K562 (cell line): ENCODE results near the gene DNAJC17. TPM values are rescaled to one million over a fixed set of nuclear protein-coding genes. Genes with fewer than 3 reads are reported as not detected.

ENCODE experiments used
- ARID1B ChIP-seq: fragments of 450-650 bp; IDR thresholded peaks from 2 replicates; pipeline ENCODE4 v1.6.1; 2016; ENCODE audit warnings: antibody characterized with exemption, mild to moderate bottlenecking, inconsistent platforms
- ATF2 ChIP-seq: sonication (generic); formaldehyde crosslinking; IDR thresholded peaks from 2 replicates; pipeline ENCODE4 v1.8.1; 2022; ENCODE audit warnings: missing genetic modification reagents
- CHAMP1 ChIP-seq: fragments of 450-650 bp; IDR thresholded peaks from 2 replicates; pipeline ENCODE4 v1.6.1; 2016; ENCODE audit warnings: mild to moderate bottlenecking
- CREB3L1 ChIP-seq: fragments of 450-650 bp; IDR thresholded peaks from 2 replicates; pipeline ENCODE4 v1.6.1; 2014; ENCODE audit warnings: low read depth, mild to moderate bottlenecking, moderate library complexity, borderline replicate concordance
- CXXC5 ChIP-seq: fragments of 250-450 bp; sonication (Bioruptor Pico); IDR thresholded peaks from 2 replicates; pipeline ENCODE4 v1.8.0; 2022; ENCODE audit warnings: inconsistent platforms, mild to moderate bottlenecking, moderate library complexity
- ETS1 ChIP-seq: conservative IDR thresholded peaks from 2 replicates; pipeline ENCODE4 v1.6.1; 2011; ENCODE audit warnings: low read depth, mild to moderate bottlenecking, low read length; ENCODE audit not compliant: control insufficient read depth
- ETV5 ChIP-seq: sonication (generic); formaldehyde crosslinking; IDR thresholded peaks from 2 replicates; pipeline ENCODE4 v1.4.0; 2020; ENCODE audit warnings: low read depth, mild to moderate bottlenecking, missing genetic modification reagents
- GTF2B ChIP-seq: IDR thresholded peaks from 2 replicates; pipeline ENCODE4 v1.6.1; 2011; ENCODE audit not compliant: insufficient read length; ENCODE audit errors: extremely low read depth
- MIER1 ChIP-seq: fragments of 450-650 bp; IDR thresholded peaks from 2 replicates; pipeline ENCODE4 v1.6.1; 2016; ENCODE audit warnings: antibody characterized with exemption, mild to moderate bottlenecking, low read depth
- NFATC3 ChIP-seq: fragments of 450-650 bp; IDR thresholded peaks from 2 replicates; pipeline ENCODE4 v1.6.1; 2017; ENCODE audit warnings: mild to moderate bottlenecking
- TCFL5 ChIP-seq: fragments of 250-450 bp; sonication (Bioruptor Pico); conservative IDR thresholded peaks from 2 replicates; pipeline ENCODE4 v1.6.1; 2021; ENCODE audit warnings: mild to moderate bottlenecking, moderate library complexity, matching md5 sums
- TRIM25 ChIP-seq: fragments of 450-650 bp; IDR thresholded peaks from 2 replicates; pipeline ENCODE4 v1.7.0; 2016; ENCODE audit warnings: borderline replicate concordance
- ZBTB34 ChIP-seq: fragments of 250-450 bp; sonication (Bioruptor Pico); IDR thresholded peaks from 2 replicates; pipeline ENCODE4 v1.8.0; 2021; ENCODE audit warnings: mild to moderate bottlenecking, moderate library complexity
- ZNF134 ChIP-seq: fragments of 250-450 bp; sonication (Bioruptor Pico); conservative IDR thresholded peaks from 2 replicates; pipeline ENCODE4 v1.4.0; 2020
- ZNF184 ChIP-seq: sonication (generic); formaldehyde crosslinking; IDR thresholded peaks from 2 replicates; pipeline ENCODE4 v1.5.0; 2020; ENCODE audit warnings: missing genetic modification reagents
- polyA plus RNA-seq, 8 experiments: library from polyadenylated mRNA; depleted of rRNA in 4 of 8; stranded (reverse) in 5 of 8; unstranded in 3 of 8; fragments of >200 nt; fragmentation: Nextera tagmentation in 2 of 8; fragmentation: Illumina TruSeq in 1 of 8; extraction: Ambion mirVana in 2 of 8; extraction: Trizol in 1 of 8; gene quantifications; 2 replicates each; pipeline versions ENCODE4 v1.2.1 to v1.2.3, GENCODE V29; 2011 to 2014; ENCODE audit warnings: inconsistent platforms in 1 of 8, missing spikeins in 1 of 8
- total RNA-seq, 7 experiments: library from RNA; depleted of rRNA in 6 of 7; stranded (reverse); fragments of >200 nt in 6 of 7; fragmentation: Illumina TruSeq in 2 of 7; extraction: Trizol in 2 of 7; gene quantifications; 2 replicates each; pipeline versions ENCODE4 v1.2.1 to v1.2.3, GENCODE V29; 2011 to 2021; ENCODE audit warnings: low replicate concordance in 1 of 7

The DNAJC17 gene
- total and polyA plus RNA-seq, 9 of the 15 experiments (the other 6 are each of a cell fraction or from before 2014, with no cell fraction given), result 2.4 to 79.4 (median 44.2) TPM

GRCh38 chr15:40825661-40826422 is 18.6 kb upstream of the DNAJC17 start (continued):
- TF ChIP-seq ZBTB34, result no peak
- TF ChIP-seq GTF2B, result no peak
- TF ChIP-seq ETS1, result no peak
- no peak for TF ChIP-seq MIER1
- TF ChIP-seq ATF2 (CRISPR knock-in tag), result no peak
- TF ChIP-seq CXXC5 (CRISPR knock-in tag), result peak; percentile 38; the same call in 1 of the 2 replicates
- peak; percentile 86; the same call in 1 of the 2 replicates for TF ChIP-seq CHAMP1
- no peak for TF ChIP-seq NFATC3
- no peak for TF ChIP-seq TCFL5 (CRISPR knock-in tag)
- no peak for TF ChIP-seq TRIM25
- no peak for TF ChIP-seq ZNF184 (CRISPR knock-in tag)
- no peak for TF ChIP-seq ZNF134
- TF ChIP-seq CREB3L1, result no peak
- TF ChIP-seq ETV5 (CRISPR knock-in tag), result no peak
- TF ChIP-seq ARID1B, result peak; percentile 98
